B cell (primary cell): ENCODE measurements around the gene SLC16A7. TPM values are rescaled to one million over a fixed set of nuclear protein-coding genes. Genes with fewer than 3 reads are reported as not detected.

Experiments used
- ATAC-seq: fragments of 200-7000 bp; cut with Tn5 transposase; one replicate; pipeline ENCODE4 v1.10.0; 2021; ENCODE audit warnings: low read depth, mild to moderate bottlenecking, moderate number of reproducible peaks, moderate library complexity
- CTCF ChIA-PET: fragments of 350-600 bp; sonication (Branson Sonifier 250); formaldehyde crosslinking; loops from one replicate; lab custom pipeline; 2021; ENCODE audit warnings: antibody characterized with exemption, inconsistent platforms; lab: Charles Lee
- POLR2A ChIA-PET: fragments of 350-600 bp; sonication (Branson Sonifier 250); formaldehyde crosslinking; loops from one replicate; lab custom pipeline; 2021; ENCODE audit warnings: antibody characterized with exemption; lab: Charles Lee
- DNase-seq: peaks from one replicate; pipeline ENCODE4 v3.0.0; 2013
- H2AFZ ChIP-seq: 2 replicates; pipeline ENCODE4 v1.6.1; 2012; ENCODE audit warnings: mild to moderate bottlenecking, low read depth, low read length; ENCODE audit not compliant: insufficient read depth, poor library complexity, severe bottlenecking
- H3K27ac ChIP-seq, 2 donors: 1 replicate in 1 of 2; 2 replicates in 1 of 2; pipeline ENCODE4 v1.5.1; 2012 to 2013; ENCODE audit warnings: low read length in 2 of 2, mild to moderate bottlenecking in 2 of 2, moderate library complexity in 1 of 2
- H3K27me3 ChIP-seq, 4 experiments: fragments of 200-600 bp in 1 of 4; sonication (generic) in 1 of 4; replicated peaks in 1 of 4; 1 replicate in 2 of 4; 2 replicates in 2 of 4; pipeline versions ENCODE4 v1.6.1 to v1.7.0; 2013 to 2016; ENCODE audit warnings: low read length in 3 of 4, mild to moderate bottlenecking in 2 of 4, mixed read lengths in 1 of 4, moderate library complexity in 1 of 4; ENCODE audit not compliant: insufficient read depth in 4 of 4, control insufficient read depth in 3 of 4; ENCODE audit errors: control extremely low read depth in 1 of 4
- H3K36me3 ChIP-seq, 2 experiments: replicated peaks in 1 of 2; 1 replicate in 1 of 2; 2 replicates in 1 of 2; pipeline versions ENCODE4 v1.6.1 to v1.7.1; 2013; ENCODE audit warnings: low read length in 1 of 2; ENCODE audit not compliant: insufficient read depth in 2 of 2, control insufficient read depth in 1 of 2; ENCODE audit errors: control extremely low read depth in 1 of 2, extremely low read depth in 1 of 2
- H3K4me1 ChIP-seq, 2 donors: fragments of 200-600 bp in 1 of 2; sonication (generic) in 1 of 2; 1 replicate in 1 of 2; 2 replicates in 1 of 2; pipeline versions ENCODE4 v1.5.1 to v1.6.1; 2013 to 2017; ENCODE audit warnings: low read length in 2 of 2; ENCODE audit not compliant: control insufficient read depth in 2 of 2, insufficient read depth in 2 of 2
- H3K4me2 ChIP-seq: replicated peaks from 2 replicates; pipeline ENCODE3; 2012; ENCODE audit warnings: mild to moderate bottlenecking, low read depth, low read length; ENCODE audit not compliant: poor library complexity, severe bottlenecking
- H3K4me3 ChIP-seq, 5 experiments: fragments of 200-600 bp in 1 of 5; sonication (generic) in 1 of 5; 1 replicate in 3 of 5; 2 replicates in 2 of 5; pipeline versions ENCODE4 v1.5.1 to v1.7.0; 2011 to 2016; ENCODE audit warnings: low read length in 4 of 5, mild to moderate bottlenecking in 4 of 5, low read depth in 2 of 5, control low read depth in 1 of 5, moderate library complexity in 1 of 5; ENCODE audit not compliant: insufficient read depth in 1 of 5; ENCODE audit errors: control extremely low read depth in 1 of 5, extremely low read depth in 1 of 5
- H3K79me2 ChIP-seq: fragments of 200-600 bp; sonication (generic); one replicate; pipeline ENCODE4 v1.6.0; 2016; ENCODE audit warnings: low read length; ENCODE audit not compliant: control insufficient read depth, insufficient read depth
- H3K9ac ChIP-seq: fragments of 200-600 bp; sonication (generic); 2 replicates; pipeline ENCODE4 v1.6.1; 2017; ENCODE audit warnings: mild to moderate bottlenecking, low read length, moderate library complexity
- H3K9me3 ChIP-seq, 3 donors: one replicate each; pipeline versions ENCODE4 v1.6.1 to v1.7.1; 2013; ENCODE audit warnings: low read length in 2 of 3; ENCODE audit not compliant: control insufficient read depth in 2 of 3, insufficient read depth in 1 of 3; ENCODE audit errors: control extremely low read depth in 1 of 3
- H4K20me1 ChIP-seq: 2 replicates; pipeline ENCODE4 v1.6.0; 2012; ENCODE audit warnings: mild to moderate bottlenecking, low read length; ENCODE audit not compliant: insufficient read depth, control insufficient read depth, poor library complexity, severe bottlenecking
- H3K27ac Mint-ChIP-seq: one replicate; pipeline ENCODE4 v1.8.0; 2021; ENCODE audit warnings: mixed read lengths
- H3K27me3 Mint-ChIP-seq: one replicate; pipeline ENCODE4 v1.8.0; 2021; ENCODE audit warnings: mixed read lengths
- H3K4me1 Mint-ChIP-seq: one replicate; pipeline ENCODE4 v1.8.0; 2021; ENCODE audit warnings: mixed read lengths
- H3K4me3 Mint-ChIP-seq: one replicate; pipeline ENCODE4 v1.8.0; 2021; ENCODE audit warnings: mixed read lengths
- H3K9me3 Mint-ChIP-seq: one replicate; pipeline ENCODE4 v1.8.0; 2022; ENCODE audit warnings: mixed read lengths; ENCODE audit not compliant: insufficient read depth
- CTCF ChIP-seq: fragments of 200-600 bp; IDR thresholded peaks from one replicate; pipeline ENCODE4 v1.8.0; 2022; ENCODE audit warnings: antibody characterized with exemption, mild to moderate bottlenecking
- EZH2 ChIP-seq: IDR thresholded peaks from 2 replicates; pipeline ENCODE4 v1.6.1; 2012; ENCODE audit warnings: borderline replicate concordance, low read depth, mild to moderate bottlenecking, moderate library complexity, low read length; ENCODE audit not compliant: insufficient read depth, poor library complexity, severe bottlenecking
- WGBS: methylation state at CpG from one replicate; pipeline ENCODE4 v1.1.5; 2013; ENCODE audit warnings: missing lambda C conversion rate; ENCODE audit not compliant: insufficient coverage; 5-methylcytosine and 5-hydroxymethylcytosine counted together
- intact Hi-C: fragments of 100-400 bp; cut with micrococcal nuclease; formaldehyde crosslinking; loops from one replicate; pipeline ENCODE4 v1.10.0; 2022
- polyA plus RNA-seq: library from polyadenylated mRNA; depleted of rRNA; stranded (reverse); fragments of >200 nt; gene quantifications from 2 replicates; pipeline ENCODE4 v1.2.3, GENCODE V29; 2012
- total RNA-seq, 2 donors: library from RNA; stranded (reverse); fragments of 120-200 nt in 1 of 2; gene quantifications; 1 replicate in 1 of 2; 2 replicates in 1 of 2; pipeline versions ENCODE4 v1.2.3 to v1.2.4, GENCODE V29; 2013 to 2022

SLC16A7 gene
- total and polyA plus RNA-seq, 2 donors (not counting 1 experiment from before 2014, with no cell fraction given) = 11.6 to 32.7 TPM

DNA sequence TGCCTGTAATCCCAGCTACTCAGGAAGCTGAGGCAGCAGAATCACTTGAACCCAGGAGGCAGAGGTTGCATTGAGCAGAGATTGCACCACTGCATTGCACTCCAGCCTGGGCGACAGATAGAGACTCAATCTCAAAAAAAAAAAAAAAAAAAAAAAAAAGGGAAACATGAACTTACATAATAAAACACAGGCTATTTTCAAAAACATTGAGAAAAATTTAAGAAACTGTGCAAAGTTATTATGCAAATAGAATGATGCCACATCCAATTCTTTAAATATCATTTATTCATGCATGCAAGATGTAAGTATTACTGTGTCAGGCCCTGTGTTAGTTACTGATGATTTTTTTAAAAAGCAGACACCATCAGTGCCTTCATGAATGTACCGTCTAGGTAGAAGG, 20.0 kb upstream of the SLC16A7 start:
- Histone ChIP-seq H3K79me2 (no peaks in the 10 kb centered on the region), H2AFZ (no peak overlapping the region)
- CTCF ChIA-PET = no interaction called here

DNA sequence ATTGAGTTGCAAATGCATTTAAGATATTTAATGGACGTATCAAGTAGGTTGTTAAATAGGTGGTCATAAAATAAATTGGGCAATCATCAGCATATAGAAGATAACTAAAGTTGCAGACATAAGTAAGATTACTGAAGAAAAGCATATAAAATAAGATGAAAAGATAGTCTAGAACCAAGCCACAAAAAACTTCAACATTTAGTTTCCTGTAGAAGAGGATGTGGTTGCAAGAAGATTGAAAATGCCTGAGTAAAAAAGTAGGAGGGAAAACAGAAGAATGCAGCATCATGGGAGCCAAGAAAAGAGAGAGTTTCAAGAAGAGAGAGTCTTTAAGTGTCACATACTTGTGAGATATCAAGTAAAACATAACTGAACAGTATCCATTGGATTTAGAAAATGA, 17.6 kb upstream of the SLC16A7 start:
- Histone ChIP-seq H3K79me2 (no peaks in the 10 kb centered on the region), H3K9me3 (no peaks in the 10 kb centered on the region), H3K4me2 (no peak overlapping the region), H2AFZ (no peak overlapping the region), H3K27me3 (no peaks in the 10 kb centered on the region), H3K36me3 (no peaks in the 10 kb centered on the region), H4K20me1 (no peaks in the 10 kb centered on the region), H3K27ac (no peak overlapping the region), H3K4me1 (no peaks in the 10 kb centered on the region), H3K9ac (no peak overlapping the region), H3K4me3 (no peak overlapping the region)
- Mint-ChIP-seq H3K4me3 (no peak overlapping the region), H3K27me3 (no peaks in the 10 kb centered on the region), H3K9me3 (no peaks in the 10 kb centered on the region), H3K27ac (no peak overlapping the region), H3K4me1 (no peaks in the 10 kb centered on the region)
- intact Hi-C loops = no loop called here
- WGBS = no CpG with 5 or more reads among the region's 1 CpG
- CTCF ChIA-PET = no interaction called here
- no peak for DNase-seq
- TF ChIP-seq CTCF (no peak), EZH2 (no peak)
- POLR2A ChIA-PET = no interaction called here
- ATAC-seq = no peak

More for the DNA sequence above, 20.0 kb upstream of the SLC16A7 start:
- ATAC-seq (no peak), DNase-seq (no peak)
- Mint-ChIP-seq H3K9me3 (no peaks in the 10 kb centered on the region), H3K27ac (no peak overlapping the region), H3K27me3 (no peaks in the 10 kb centered on the region), H3K4me1 (no peaks in the 10 kb centered on the region), H3K4me3 (no peak overlapping the region)
- H3K27ac ChIP-seq = no peak overlapping the region
- H4K20me1 ChIP-seq = no peaks in the 10 kb centered on the region
- H3K36me3 ChIP-seq = no peaks in the 10 kb centered on the region
- H3K4me1 ChIP-seq = no peaks in the 10 kb centered on the region
- TF ChIP-seq CTCF = no peak
- no peak for TF ChIP-seq EZH2
- no CpG with 5 or more reads among the region's 2 CpGs for WGBS
- intact Hi-C loops = no loop called here
- POLR2A ChIA-PET = no interaction called here
- no peak overlapping the region for H3K4me3 ChIP-seq
- no peaks in the 10 kb centered on the region for H3K9me3 ChIP-seq
- H3K9ac ChIP-seq = no peak overlapping the region
- no peak overlapping the region for H3K4me2 ChIP-seq
- H3K27me3 ChIP-seq = no peaks in the 10 kb centered on the region
